SU-DHL-6 (cell line): ENCODE measurements around the gene GIPC3.

Experiments used
- H2AFZ ChIP-seq: fragments of 200-600 bp; sonication (generic); 2 replicates; pipeline ENCODE4 v1.6.1; 2014; ENCODE audit warnings: low read depth, mild to moderate bottlenecking, moderate library complexity, mixed read lengths, antibody characterized with exemption, low read length; ENCODE audit not compliant: severe bottlenecking
- H3F3A ChIP-seq: fragments of 200-600 bp; shearing (Covaris generic); 2 replicates; pipeline ENCODE4 v1.6.0; 2016; ENCODE audit warnings: antibody characterized with exemption, mild to moderate bottlenecking; ENCODE audit not compliant: insufficient read depth
- H3K27ac ChIP-seq: fragments of 200-600 bp; sonication (generic); 2 replicates; pipeline ENCODE4 v1.5.1; 2016; ENCODE audit warnings: low read depth, mild to moderate bottlenecking, low read length, moderate library complexity, mixed read lengths
- H3K27me3 ChIP-seq: fragments of 200-600 bp; sonication (generic), shearing (Covaris generic); 2 replicates; pipeline ENCODE4 v1.6.0; 2014; ENCODE audit warnings: mild to moderate bottlenecking, low read length
- H3K36me3 ChIP-seq: fragments of 200-600 bp; sonication (generic); 2 replicates; pipeline ENCODE4 v1.6.1; 2014; ENCODE audit warnings: mild to moderate bottlenecking, low read length, mixed read lengths
- H3K4me2 ChIP-seq: fragments of 300-600, 200-600 bp; shearing (Covaris generic), sonication (generic); 2 replicates; pipeline ENCODE4 v1.6.0; 2014; ENCODE audit warnings: low read length, low read depth, mild to moderate bottlenecking; ENCODE audit not compliant: poor library complexity, severe bottlenecking
- H3K4me3 ChIP-seq: fragments of 200-600 bp; sonication (generic); 2 replicates; pipeline ENCODE4 v1.5.1; 2014; ENCODE audit warnings: antibody characterized with exemption, low read length, mild to moderate bottlenecking, mixed read lengths; ENCODE audit not compliant: insufficient read depth, poor library complexity, severe bottlenecking
- H3K79me2 ChIP-seq: fragments of 200-600 bp; sonication (generic); 2 replicates; pipeline ENCODE4 v1.6.1; 2014; ENCODE audit warnings: mild to moderate bottlenecking, low read length, moderate library complexity; ENCODE audit not compliant: insufficient read depth
- H3K9ac ChIP-seq: fragments of 200-600 bp; sonication (generic); 2 replicates; pipeline ENCODE4 v1.7.0; 2014; ENCODE audit warnings: mild to moderate bottlenecking, low read length
- H3K9me2 ChIP-seq: fragments of 200-600 bp; sonication (generic); replicated peaks from 2 replicates; pipeline ENCODE4 v1.6.1; 2014; ENCODE audit warnings: low read length; ENCODE audit not compliant: insufficient read depth
- H3K9me3 ChIP-seq: fragments of 200-600 bp; sonication (generic); 2 replicates; pipeline ENCODE4 v1.6.1; 2014; ENCODE audit warnings: low read length, mixed read lengths; ENCODE audit not compliant: insufficient read depth
- H4K20me1 ChIP-seq: fragments of 200-600 bp; sonication (generic); 2 replicates; pipeline ENCODE4 v1.6.1; 2014; ENCODE audit warnings: low read depth, mild to moderate bottlenecking, antibody characterized with exemption, low read length, moderate library complexity, mixed read lengths
- EZH2phosphoT487 ChIP-seq: fragments of 200-600 bp; sonication (generic), shearing (Covaris generic); conservative IDR thresholded peaks from 2 replicates; pipeline ENCODE4 v1.6.1; 2018; ENCODE audit warnings: mild to moderate bottlenecking, antibody characterized with exemption, low read length, moderate library complexity, mixed read lengths
- TF ChIP-seq, protein P1 (sequence below): fragments of 200-600 bp; sonication (generic); IDR thresholded peaks from one replicate; pipeline ENCODE4 v1.5.1; 2017; ENCODE audit warnings: antibody characterized with exemption, mild to moderate bottlenecking, low read length, moderate library complexity; ENCODE audit not compliant: insufficient read depth, poor library complexity, severe bottlenecking

GIPC3 gene

DNA sequence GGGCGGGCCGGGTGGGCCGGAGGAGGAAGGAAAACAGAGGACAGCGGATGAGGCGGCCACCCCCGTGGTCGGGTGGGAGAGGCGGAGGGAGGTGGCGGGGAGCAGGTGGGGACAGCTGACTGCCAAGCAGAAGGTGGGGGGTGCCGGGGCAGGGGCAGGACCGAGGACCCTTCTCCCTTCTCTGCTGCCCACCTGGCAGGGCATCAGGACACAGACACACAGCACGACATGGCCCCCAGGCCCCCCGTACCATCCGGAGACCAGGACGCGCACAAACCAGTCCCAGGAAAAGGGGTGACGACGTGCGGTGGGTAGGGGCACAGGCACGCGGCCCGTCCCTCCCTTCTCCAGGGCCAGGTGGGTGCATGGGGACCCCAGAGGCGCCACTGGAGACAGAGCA lies 52.3 kb downstream of the GIPC3 start:
- no peaks in the 10 kb centered on the region for H3K9me2 ChIP-seq
- H3K4me3 ChIP-seq, result no peak overlapping the region
- no peaks in the 10 kb centered on the region for H3F3A ChIP-seq
- no peaks in the 10 kb centered on the region for H3K36me3 ChIP-seq
- no peak overlapping the region for H3K4me2 ChIP-seq
- no peaks in the 10 kb centered on the region for H3K79me2 ChIP-seq
- no peaks in the 10 kb centered on the region for H4K20me1 ChIP-seq
- no peaks in the 10 kb centered on the region for H3K27me3 ChIP-seq
- H3K9me3 ChIP-seq, result no peaks in the 10 kb centered on the region
- no peak for TF ChIP-seq EZH2phosphoT487
- TF ChIP-seq, protein P1, sequence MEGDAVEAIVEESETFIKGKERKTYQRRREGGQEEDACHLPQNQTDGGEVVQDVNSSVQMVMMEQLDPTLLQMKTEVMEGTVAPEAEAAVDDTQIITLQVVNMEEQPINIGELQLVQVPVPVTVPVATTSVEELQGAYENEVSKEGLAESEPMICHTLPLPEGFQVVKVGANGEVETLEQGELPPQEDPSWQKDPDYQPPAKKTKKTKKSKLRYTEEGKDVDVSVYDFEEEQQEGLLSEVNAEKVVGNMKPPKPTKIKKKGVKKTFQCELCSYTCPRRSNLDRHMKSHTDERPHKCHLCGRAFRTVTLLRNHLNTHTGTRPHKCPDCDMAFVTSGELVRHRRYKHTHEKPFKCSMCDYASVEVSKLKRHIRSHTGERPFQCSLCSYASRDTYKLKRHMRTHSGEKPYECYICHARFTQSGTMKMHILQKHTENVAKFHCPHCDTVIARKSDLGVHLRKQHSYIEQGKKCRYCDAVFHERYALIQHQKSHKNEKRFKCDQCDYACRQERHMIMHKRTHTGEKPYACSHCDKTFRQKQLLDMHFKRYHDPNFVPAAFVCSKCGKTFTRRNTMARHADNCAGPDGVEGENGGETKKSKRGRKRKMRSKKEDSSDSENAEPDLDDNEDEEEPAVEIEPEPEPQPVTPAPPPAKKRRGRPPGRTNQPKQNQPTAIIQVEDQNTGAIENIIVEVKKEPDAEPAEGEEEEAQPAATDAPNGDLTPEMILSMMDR, result no peak
- no peak overlapping the region for H3K9ac ChIP-seq
- H3K27ac ChIP-seq, result no peak overlapping the region
- no peak overlapping the region for H2AFZ ChIP-seq

GRCh38 chr19:3638208-3639193 lies 53.2 kb downstream of the GIPC3 start:
- H3K27me3 ChIP-seq, result no peaks in the 10 kb centered on the region
- H3K4me3 ChIP-seq, result no peak overlapping the region
- no peaks in the 10 kb centered on the region for H3K36me3 ChIP-seq
- H3F3A ChIP-seq, result no peaks in the 10 kb centered on the region
- H4K20me1 ChIP-seq, result no peaks in the 10 kb centered on the region
- TF ChIP-seq, protein P1, result no peak
- TF ChIP-seq EZH2phosphoT487, result no peak
- no peaks in the 10 kb centered on the region for H3K79me2 ChIP-seq
- H3K9me2 ChIP-seq, result no peaks in the 10 kb centered on the region
- H3K4me2 ChIP-seq, result no peak overlapping the region
- H3K27ac ChIP-seq, result no peak overlapping the region
- no peaks in the 10 kb centered on the region for H3K9me3 ChIP-seq
- no peak overlapping the region for H2AFZ ChIP-seq
- no peak overlapping the region for H3K9ac ChIP-seq

DNA sequence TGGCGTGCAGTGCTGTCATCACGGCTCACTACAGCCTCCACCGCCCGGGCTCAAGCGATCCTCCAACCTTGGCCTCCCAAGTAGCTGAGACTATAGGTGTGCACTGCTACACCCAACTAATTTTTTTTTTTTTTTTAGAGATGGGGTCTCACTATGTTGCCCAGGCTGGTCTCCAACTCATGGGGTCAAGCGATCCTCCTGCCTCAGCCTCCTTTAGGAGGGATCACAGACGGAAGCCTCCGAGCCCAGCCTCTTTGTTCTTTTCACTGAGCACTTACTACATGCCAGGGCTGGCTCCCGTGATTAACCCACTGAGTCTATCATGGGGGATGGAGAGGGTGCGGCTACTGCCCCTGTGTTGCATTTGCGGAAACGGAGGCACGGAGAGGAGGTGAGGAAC lies 54.2 kb downstream of the GIPC3 start:
- Histone ChIP-seq H4K20me1 (no peaks in the 10 kb centered on the region), H3K27me3 (no peaks in the 10 kb centered on the region), H3K79me2 (no peaks in the 10 kb centered on the region), H3K9ac (no peak overlapping the region), H3K4me2 (no peak overlapping the region), H3K4me3 (no peak overlapping the region), H3K27ac (no peak overlapping the region), H2AFZ (no peak overlapping the region), H3K9me3 (no peaks in the 10 kb centered on the region), H3F3A (no peaks in the 10 kb centered on the region), H3K36me3 (no peaks in the 10 kb centered on the region), H3K9me2 (no peaks in the 10 kb centered on the region)
- no peak for TF ChIP-seq EZH2phosphoT487
- TF ChIP-seq, protein P1, result no peak
